Measurements from ENCODE around the gene B4GALNT3.

B4GALNT3 gene

DNA sequence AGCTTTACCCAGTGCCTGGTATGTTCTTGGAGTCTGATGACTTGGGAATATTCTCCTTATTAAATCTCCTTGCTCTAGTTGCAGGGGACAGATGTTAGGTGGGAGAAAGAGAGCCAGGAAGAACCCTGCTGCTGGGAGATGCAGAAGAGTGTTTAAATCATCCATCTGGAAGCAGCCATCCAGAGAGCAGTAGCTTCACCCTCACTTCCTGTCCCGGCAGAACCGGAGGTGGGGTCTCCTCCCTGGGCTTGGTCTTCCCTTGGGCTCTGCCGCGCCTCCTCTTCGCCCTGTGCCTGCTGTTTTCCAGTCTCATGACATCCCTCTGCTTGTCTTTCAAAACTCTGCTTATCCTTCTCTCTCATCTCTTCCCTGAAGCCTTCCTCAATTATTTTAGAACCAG, 15.5 kb downstream of the B4GALNT3 start:
- no peak for TF ChIP-seq CTCF (conservative IDR thresholded peaks at IDR 0.05; ENCODE audit: low read depth)
- POLR2A ChIA-PET (ENCODE audit: low non-redundant PET) = no interaction called here
- DNase-seq (ENCODE audit: low spot score) = no peak
- H3K27ac ChIP-seq = no peak overlapping the region
- CTCF ChIA-PET = no interaction called here

DNA sequence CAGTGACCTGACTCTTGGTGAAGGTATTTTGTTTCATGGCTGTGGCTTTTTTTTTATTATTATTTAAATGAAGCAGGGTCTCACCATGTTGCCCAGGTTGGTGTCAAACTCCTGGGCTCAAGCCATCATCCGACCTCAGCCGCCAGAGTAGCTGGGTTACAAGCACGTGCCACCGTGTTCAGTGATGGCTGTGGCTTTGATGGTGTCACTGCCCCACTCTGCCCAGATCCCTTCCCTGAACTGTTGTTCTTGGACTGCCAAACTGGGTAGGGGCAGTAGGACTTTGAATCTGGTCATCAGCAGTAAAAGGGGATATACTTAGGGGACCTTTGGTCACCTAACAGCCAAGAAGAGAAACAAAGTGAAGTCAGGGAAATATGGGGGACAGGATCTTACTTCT, 19.4 kb downstream of the B4GALNT3 start:
- TF ChIP-seq CTCF (conservative IDR thresholded peaks at IDR 0.05; ENCODE audit: low read depth) = no peak
- ChIA-PET POLR2A (ENCODE audit: low non-redundant PET) (no interaction called here), CTCF (interaction anchor here (0.5 kb wide), 1 partner anchor 16 kb away, joined by 3 read pairs; no protein-coding TSS in a partner anchor)
- no peak overlapping the region for H3K27ac ChIP-seq
- DNase-seq (ENCODE audit: low spot score) = no peak

GRCh38 chr12:480831-481816, 21.4 kb downstream of the B4GALNT3 start:
- no peak for TF ChIP-seq CTCF (conservative IDR thresholded peaks at IDR 0.05; ENCODE audit: low read depth)
- ChIA-PET CTCF (interaction anchor here (0.6 to 1.2 kb wide), 2 partner anchors 20 to 28 kb away, joined by 3 to 5 read pairs; no protein-coding TSS in a partner anchor), POLR2A (ENCODE audit: low non-redundant PET) (interaction anchor here (0.6 kb wide), 1 partner anchor 14 kb away, joined by 3 read pairs; no protein-coding TSS in a partner anchor)
- H3K27ac ChIP-seq = no peak overlapping the region
- DNase-seq (ENCODE audit: low spot score) = no peak

GRCh38 chr12:482061-482460, 22.3 kb downstream of the B4GALNT3 start:
- TF ChIP-seq CTCF (conservative IDR thresholded peaks at IDR 0.05; ENCODE audit: low read depth) = no peak
- H3K27ac ChIP-seq = no peak overlapping the region
- ChIA-PET CTCF (interaction anchor here (1.2 kb wide), 1 partner anchor 29 kb away, joined by 5 read pairs; no protein-coding TSS in a partner anchor), POLR2A (ENCODE audit: low non-redundant PET) (interaction anchor here (0.6 kb wide), 1 partner anchor 15 kb away, joined by 3 read pairs; no protein-coding TSS in a partner anchor)
- DNase-seq (ENCODE audit: low spot score) = no peak

- no peak for TF ChIP-seq CTCF (conservative IDR thresholded peaks at IDR 0.05; ENCODE audit: low read depth)
Measured at GRCh38 chr12:484096-484495, 24.4 kb downstream of the B4GALNT3 start.

GRCh38 chr12:490260-490659, 30.5 kb downstream of the B4GALNT3 start:
- TF ChIP-seq CTCF (conservative IDR thresholded peaks at IDR 0.05; ENCODE audit: low read depth) = no peak
- CTCF ChIA-PET = no interaction called here
- DNase-seq (ENCODE audit: low spot score) = no peak
- H3K27ac ChIP-seq = no peak overlapping the region
- POLR2A ChIA-PET (ENCODE audit: low non-redundant PET) = no interaction called here

More at GRCh38 chr12:484096-484495, 24.4 kb downstream of the B4GALNT3 start:
- CTCF ChIA-PET = interaction anchor here (0.7 kb wide), 1 partner anchor 31 kb away, joined by 4 read pairs; no protein-coding TSS in a partner anchor
- POLR2A ChIA-PET (ENCODE audit: low non-redundant PET) = no interaction called here
- no peak for DNase-seq (ENCODE audit: low spot score)
- no peak overlapping the region for H3K27ac ChIP-seq

Measured in RWPE1 (cell line).